ENCODE measurements around the gene FAM120A.

Gene FAM120A

GRCh38 chr9:93601063-93601462, 149.6 kb downstream of the FAM120A start:
- DNase-seq: no peak
- Histone ChIP-seq H3K27ac (ENCODE audit: insufficient read depth, low read length, poor library complexity, severe bottlenecking) (no peak overlapping the region), H3K4me3 (ENCODE audit: insufficient read depth, low read depth, low read length, poor library complexity, severe bottlenecking) (no peak overlapping the region), H3K9me3 (ENCODE audit: control insufficient read depth, low read length) (no peaks in the 10 kb centered on the region), H3K4me1 (ENCODE audit: control insufficient read depth, insufficient read depth, low read length, poor library complexity, severe bottlenecking) (peaks cover 30% of the 10 kb centered on the region), H3K36me3 (ENCODE audit: control insufficient read depth, insufficient read depth, low read length) (no peaks in the 10 kb centered on the region), H3K27me3 (replicated peaks; ENCODE audit: control insufficient read depth, insufficient read depth, low read length, poor library complexity, severe bottlenecking) (no peaks in the 10 kb centered on the region)

- Histone ChIP-seq H3K36me3 (ENCODE audit: control insufficient read depth, insufficient read depth, low read length) (no peaks in the 10 kb centered on the region), H3K4me1 (ENCODE audit: control insufficient read depth, insufficient read depth, low read length, poor library complexity, severe bottlenecking) (peaks cover 30% of the 10 kb centered on the region)
- no peak for DNase-seq
Measured at GRCh38 chr9:93601666-93602065, 150.2 kb downstream of the FAM120A start.

DNA sequence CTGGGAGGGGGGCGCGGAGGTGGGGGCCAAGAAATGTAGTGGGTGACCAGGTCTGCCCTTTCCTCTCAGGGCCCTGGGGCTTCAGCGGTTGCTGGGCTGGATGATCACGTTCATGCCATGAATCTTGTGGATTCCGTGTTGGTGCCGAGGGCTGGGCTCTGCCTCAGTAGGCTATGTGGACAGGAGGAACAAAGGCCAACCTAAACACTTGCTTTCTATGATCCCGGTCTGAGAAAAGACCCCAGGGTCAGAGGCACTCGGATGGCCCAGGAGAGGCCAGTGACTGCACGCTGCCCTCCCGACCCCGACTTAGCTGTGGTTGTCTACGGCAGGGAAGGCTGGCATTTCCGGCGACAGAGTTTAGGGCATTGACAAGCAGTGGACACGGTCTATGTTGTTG, 151.5 kb downstream of the FAM120A start:
- Histone ChIP-seq H3K27me3 (replicated peaks; ENCODE audit: control insufficient read depth, insufficient read depth, low read length, poor library complexity, severe bottlenecking) (no peaks in the 10 kb centered on the region), H3K9me3 (ENCODE audit: control insufficient read depth, low read length) (no peaks in the 10 kb centered on the region), H3K36me3 (ENCODE audit: control insufficient read depth, insufficient read depth, low read length) (no peaks in the 10 kb centered on the region), H3K4me3 (ENCODE audit: insufficient read depth, low read depth, low read length, poor library complexity, severe bottlenecking) (no peak overlapping the region), H3K4me1 (ENCODE audit: control insufficient read depth, insufficient read depth, low read length, poor library complexity, severe bottlenecking) (peaks cover 27% of the 10 kb centered on the region), H3K27ac (ENCODE audit: insufficient read depth, low read length, poor library complexity, severe bottlenecking) (no peak overlapping the region)
- DNase-seq: no peak

More at GRCh38 chr9:93601666-93602065, 150.2 kb downstream of the FAM120A start:
- Histone ChIP-seq H3K4me3 (ENCODE audit: insufficient read depth, low read depth, low read length, poor library complexity, severe bottlenecking) (no peak overlapping the region), H3K27me3 (replicated peaks; ENCODE audit: control insufficient read depth, insufficient read depth, low read length, poor library complexity, severe bottlenecking) (no peaks in the 10 kb centered on the region), H3K9me3 (ENCODE audit: control insufficient read depth, low read length) (no peaks in the 10 kb centered on the region), H3K27ac (ENCODE audit: insufficient read depth, low read length, poor library complexity, severe bottlenecking) (no peak overlapping the region)

GRCh38 chr9:93603906-93604326, 152.4 kb downstream of the FAM120A start:
- H3K4me3 ChIP-seq (ENCODE audit: insufficient read depth, low read depth, low read length, poor library complexity, severe bottlenecking): no peak overlapping the region
- H3K9me3 ChIP-seq (ENCODE audit: control insufficient read depth, low read length): no peaks in the 10 kb centered on the region
- DNase-seq: no peak
- no peaks in the 10 kb centered on the region for H3K27me3 ChIP-seq (replicated peaks; ENCODE audit: control insufficient read depth, insufficient read depth, low read length, poor library complexity, severe bottlenecking)
- no peaks in the 10 kb centered on the region for H3K36me3 ChIP-seq (ENCODE audit: control insufficient read depth, insufficient read depth, low read length)
- no peak overlapping the region for H3K27ac ChIP-seq (ENCODE audit: insufficient read depth, low read length, poor library complexity, severe bottlenecking)
- peaks cover 18% of the 10 kb centered on the region for H3K4me1 ChIP-seq (ENCODE audit: control insufficient read depth, insufficient read depth, low read length, poor library complexity, severe bottlenecking)

- no peak overlapping the region for H3K27ac ChIP-seq (ENCODE audit: insufficient read depth, low read length, poor library complexity, severe bottlenecking)
- no peaks in the 10 kb centered on the region for H3K9me3 ChIP-seq (ENCODE audit: control insufficient read depth, low read length)
- no peak overlapping the region for H3K4me3 ChIP-seq (ENCODE audit: insufficient read depth, low read depth, low read length, poor library complexity, severe bottlenecking)
- DNase-seq: no peak
- H3K4me1 ChIP-seq (ENCODE audit: control insufficient read depth, insufficient read depth, low read length, poor library complexity, severe bottlenecking): no peaks in the 10 kb centered on the region
- no peaks in the 10 kb centered on the region for H3K27me3 ChIP-seq (replicated peaks; ENCODE audit: control insufficient read depth, insufficient read depth, low read length, poor library complexity, severe bottlenecking)
- no peaks in the 10 kb centered on the region for H3K36me3 ChIP-seq (ENCODE audit: control insufficient read depth, insufficient read depth, low read length)
Measured at GRCh38 chr9:93606187-93606586, 154.7 kb downstream of the FAM120A start.

DNA sequence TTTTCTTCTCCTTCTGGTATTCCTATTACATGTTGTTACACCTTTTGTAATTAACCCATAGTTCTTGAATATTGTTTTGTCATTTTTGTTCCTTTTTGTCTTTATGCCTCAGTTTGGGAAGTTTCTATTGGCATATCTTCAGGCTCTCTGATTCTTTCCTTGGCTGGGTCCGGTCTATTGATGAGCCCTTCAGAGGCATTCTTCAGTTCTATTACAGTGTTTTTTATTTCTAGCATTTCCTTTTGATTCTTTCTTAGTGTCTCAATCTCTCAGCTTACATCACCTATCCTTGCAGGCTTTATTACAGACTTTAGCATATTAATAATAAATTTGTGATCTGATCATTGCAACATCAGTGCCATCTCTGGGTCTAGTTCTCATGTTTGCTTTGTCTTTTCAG, 158.7 kb downstream of the FAM120A start:
- Histone ChIP-seq H3K27ac (ENCODE audit: insufficient read depth, low read length, poor library complexity, severe bottlenecking) (no peak overlapping the region), H3K27me3 (replicated peaks; ENCODE audit: control insufficient read depth, insufficient read depth, low read length, poor library complexity, severe bottlenecking) (no peaks in the 10 kb centered on the region), H3K9me3 (ENCODE audit: control insufficient read depth, low read length) (no peaks in the 10 kb centered on the region), H3K36me3 (ENCODE audit: control insufficient read depth, insufficient read depth, low read length) (no peaks in the 10 kb centered on the region), H3K4me3 (ENCODE audit: insufficient read depth, low read depth, low read length, poor library complexity, severe bottlenecking) (no peak overlapping the region), H3K4me1 (ENCODE audit: control insufficient read depth, insufficient read depth, low read length, poor library complexity, severe bottlenecking) (peaks cover 4% of the 10 kb centered on the region)
- DNase-seq: no peak

- Histone ChIP-seq H3K27me3 (replicated peaks; ENCODE audit: control insufficient read depth, insufficient read depth, low read length, poor library complexity, severe bottlenecking) (no peaks in the 10 kb centered on the region), H3K4me1 (ENCODE audit: control insufficient read depth, insufficient read depth, low read length, poor library complexity, severe bottlenecking) (peaks cover 4% of the 10 kb centered on the region), H3K4me3 (ENCODE audit: insufficient read depth, low read depth, low read length, poor library complexity, severe bottlenecking) (no peak overlapping the region), H3K36me3 (ENCODE audit: control insufficient read depth, insufficient read depth, low read length) (no peaks in the 10 kb centered on the region), H3K9me3 (ENCODE audit: control insufficient read depth, low read length) (no peaks in the 10 kb centered on the region), H3K27ac (ENCODE audit: insufficient read depth, low read length, poor library complexity, severe bottlenecking) (no peak overlapping the region)
- DNase-seq: no peak
Measured at GRCh38 chr9:93612052-93612795, 160.7 kb downstream of the FAM120A start.

GRCh38 chr9:93612796-93613154, 161.3 kb downstream of the FAM120A start:
- no peak overlapping the region for H3K27ac ChIP-seq (ENCODE audit: insufficient read depth, low read length, poor library complexity, severe bottlenecking)
- no peak overlapping the region for H3K4me3 ChIP-seq (ENCODE audit: insufficient read depth, low read depth, low read length, poor library complexity, severe bottlenecking)
- H3K9me3 ChIP-seq (ENCODE audit: control insufficient read depth, low read length): no peaks in the 10 kb centered on the region
- H3K27me3 ChIP-seq (replicated peaks; ENCODE audit: control insufficient read depth, insufficient read depth, low read length, poor library complexity, severe bottlenecking): no peaks in the 10 kb centered on the region
- H3K4me1 ChIP-seq (ENCODE audit: control insufficient read depth, insufficient read depth, low read length, poor library complexity, severe bottlenecking): peaks cover 4% of the 10 kb centered on the region
- no peak for DNase-seq
- H3K36me3 ChIP-seq (ENCODE audit: control insufficient read depth, insufficient read depth, low read length): no peaks in the 10 kb centered on the region

GRCh38 chr9:93613174-93613573, 161.7 kb downstream of the FAM120A start:
- DNase-seq: no peak
- Histone ChIP-seq H3K27me3 (replicated peaks; ENCODE audit: control insufficient read depth, insufficient read depth, low read length, poor library complexity, severe bottlenecking) (no peaks in the 10 kb centered on the region), H3K36me3 (ENCODE audit: control insufficient read depth, insufficient read depth, low read length) (no peaks in the 10 kb centered on the region), H3K4me3 (ENCODE audit: insufficient read depth, low read depth, low read length, poor library complexity, severe bottlenecking) (no peak overlapping the region), H3K27ac (ENCODE audit: insufficient read depth, low read length, poor library complexity, severe bottlenecking) (no peak overlapping the region), H3K9me3 (ENCODE audit: control insufficient read depth, low read length) (no peaks in the 10 kb centered on the region), H3K4me1 (ENCODE audit: control insufficient read depth, insufficient read depth, low read length, poor library complexity, severe bottlenecking) (peaks cover 4% of the 10 kb centered on the region)

- DNase-seq: no peak
- no peak overlapping the region for H3K4me3 ChIP-seq (ENCODE audit: insufficient read depth, low read depth, low read length, poor library complexity, severe bottlenecking)
- H3K4me1 ChIP-seq (ENCODE audit: control insufficient read depth, insufficient read depth, low read length, poor library complexity, severe bottlenecking): peaks cover 4% of the 10 kb centered on the region
- H3K27me3 ChIP-seq (replicated peaks; ENCODE audit: control insufficient read depth, insufficient read depth, low read length, poor library complexity, severe bottlenecking): no peaks in the 10 kb centered on the region
- H3K36me3 ChIP-seq (ENCODE audit: control insufficient read depth, insufficient read depth, low read length): no peaks in the 10 kb centered on the region
- H3K27ac ChIP-seq (ENCODE audit: insufficient read depth, low read length, poor library complexity, severe bottlenecking): no peak overlapping the region
- no peaks in the 10 kb centered on the region for H3K9me3 ChIP-seq (ENCODE audit: control insufficient read depth, low read length)
Measured at GRCh38 chr9:93613791-93614190, 162.3 kb downstream of the FAM120A start.
